DOHH2 (cell line): Measurements from ENCODE around the gene FLCN.
"Not testable (repeated sequence)": the region's sequence is repeated elsewhere in the genome, so short reads cannot be mapped to it uniquely, and the experiment has no call there.

Experiments used
- EZH2phosphoT487 ChIP-seq: fragments of 200-600 bp; sonication (generic); IDR thresholded peaks from 2 replicates; pipeline ENCODE4 v1.6.1; 2017; ENCODE audit warnings: borderline replicate concordance, mild to moderate bottlenecking, antibody characterized with exemption, low read length, moderate library complexity, mixed read lengths
- TF ChIP-seq, protein P1 (sequence below): fragments of 200-600 bp; sonication (generic); IDR thresholded peaks from one replicate; pipeline ENCODE4 v1.5.1; 2014; ENCODE audit warnings: antibody characterized with exemption, mild to moderate bottlenecking, low read depth, low read length; ENCODE audit not compliant: poor library complexity, severe bottlenecking

DNA sequence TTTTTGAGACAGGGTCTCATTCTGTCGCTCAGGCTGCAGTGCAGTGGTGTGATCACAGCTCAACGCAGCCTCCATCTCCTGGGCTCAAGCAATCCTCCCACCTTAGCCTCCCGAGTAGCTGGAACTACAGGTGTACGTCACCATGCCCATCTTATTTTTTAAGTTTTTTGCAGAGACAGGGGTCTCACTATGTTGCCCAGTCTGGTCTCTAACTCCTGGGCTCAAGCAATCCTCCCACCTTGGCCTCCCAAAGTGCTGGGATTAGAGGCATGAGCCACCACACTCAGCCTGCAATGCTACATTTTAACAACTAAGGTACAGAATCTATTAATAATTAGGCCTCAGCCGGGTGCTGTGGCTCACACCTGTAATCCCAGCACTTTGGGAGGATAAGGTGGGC lies 40.5 kb upstream of the FLCN start:
- TF ChIP-seq, protein P1, sequence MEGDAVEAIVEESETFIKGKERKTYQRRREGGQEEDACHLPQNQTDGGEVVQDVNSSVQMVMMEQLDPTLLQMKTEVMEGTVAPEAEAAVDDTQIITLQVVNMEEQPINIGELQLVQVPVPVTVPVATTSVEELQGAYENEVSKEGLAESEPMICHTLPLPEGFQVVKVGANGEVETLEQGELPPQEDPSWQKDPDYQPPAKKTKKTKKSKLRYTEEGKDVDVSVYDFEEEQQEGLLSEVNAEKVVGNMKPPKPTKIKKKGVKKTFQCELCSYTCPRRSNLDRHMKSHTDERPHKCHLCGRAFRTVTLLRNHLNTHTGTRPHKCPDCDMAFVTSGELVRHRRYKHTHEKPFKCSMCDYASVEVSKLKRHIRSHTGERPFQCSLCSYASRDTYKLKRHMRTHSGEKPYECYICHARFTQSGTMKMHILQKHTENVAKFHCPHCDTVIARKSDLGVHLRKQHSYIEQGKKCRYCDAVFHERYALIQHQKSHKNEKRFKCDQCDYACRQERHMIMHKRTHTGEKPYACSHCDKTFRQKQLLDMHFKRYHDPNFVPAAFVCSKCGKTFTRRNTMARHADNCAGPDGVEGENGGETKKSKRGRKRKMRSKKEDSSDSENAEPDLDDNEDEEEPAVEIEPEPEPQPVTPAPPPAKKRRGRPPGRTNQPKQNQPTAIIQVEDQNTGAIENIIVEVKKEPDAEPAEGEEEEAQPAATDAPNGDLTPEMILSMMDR = not testable (repeated sequence)
- not testable (repeated sequence) for TF ChIP-seq EZH2phosphoT487
